SH-SY5Y (cell line): Measurements from ENCODE around the gene MICB.

Experiments
- GATA2 ChIP-seq: IDR thresholded peaks from 2 replicates; pipeline ENCODE4 v1.6.1; 2011; ENCODE audit warnings: mild to moderate bottlenecking, low read depth, low read length
- GATA3 ChIP-seq: IDR thresholded peaks from 2 replicates; pipeline ENCODE4 v1.6.1; 2011; ENCODE audit warnings: low read depth, mild to moderate bottlenecking, low read length, moderate library complexity

DNA sequence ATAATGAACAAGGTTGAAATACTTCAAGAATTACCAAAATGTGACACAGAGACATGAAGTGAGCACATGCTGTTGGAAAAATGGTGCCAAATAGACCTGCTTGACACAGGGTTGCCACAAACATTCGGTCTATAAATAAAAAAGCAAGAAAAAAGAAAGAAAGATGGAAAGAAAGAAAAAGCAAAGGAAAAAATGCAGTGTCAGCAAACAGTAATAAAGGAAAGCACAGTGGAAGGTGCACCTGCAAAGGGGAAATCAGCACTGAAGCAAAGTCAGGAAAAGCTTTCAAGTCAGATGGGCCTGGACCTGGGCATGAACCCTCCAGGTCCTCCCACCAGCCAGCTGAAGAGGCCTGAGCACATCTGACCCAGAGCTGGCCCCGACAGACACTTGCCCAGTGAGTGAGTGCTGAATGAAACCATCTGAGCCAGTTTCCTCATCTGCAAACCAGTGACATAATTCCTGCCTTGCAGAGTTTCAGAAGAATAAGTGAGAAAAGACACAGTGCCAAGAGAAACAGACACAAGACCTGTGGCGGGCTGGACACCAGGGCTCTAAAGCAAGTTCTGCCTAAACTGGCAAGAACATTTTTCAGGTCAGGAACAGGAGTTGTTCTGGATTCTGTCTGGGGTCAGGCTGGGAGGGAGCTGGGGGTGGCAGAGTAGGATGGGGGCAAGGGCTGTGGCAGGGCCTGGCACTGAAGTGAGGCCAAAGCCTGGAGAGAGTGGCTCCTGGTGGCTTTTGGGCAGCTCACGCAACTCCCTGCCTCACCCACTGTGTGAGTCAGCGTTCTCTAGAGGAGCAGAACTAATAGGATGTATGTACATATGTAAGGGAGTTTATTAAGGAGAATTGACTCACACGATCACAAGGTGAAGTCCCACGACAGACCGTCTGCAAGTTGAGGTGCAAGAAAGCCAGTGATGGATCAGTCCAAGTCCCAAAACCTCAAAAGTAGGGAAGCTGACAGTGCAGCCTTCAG lies 23.9 kb upstream of the MICB start:
- TF ChIP-seq GATA2 (no peak), GATA3 (no peak)
